Right atrium auricular region (tissue), 2 donors: ENCODE results near the gene RPTOR. TPM values are rescaled to one million over a fixed set of nuclear protein-coding genes. Genes with fewer than 3 reads are reported as not detected.

Experiments used
- DNase-seq: peaks from one replicate; pipeline ENCODE4 v3.0.0-alpha.2; 2019; ENCODE audit warnings: low spot score
- H3K27ac ChIP-seq, 2 donors: fragments of 200-600 bp; sonication (generic); 1 replicate in 1 of 2; 2 replicates in 1 of 2; pipeline ENCODE4 v1.5.1; 2016 to 2019
- H3K27me3 ChIP-seq, 2 donors: fragments of 200-600 bp; sonication (generic); one replicate each; pipeline versions ENCODE4 v1.5.1 to v1.6.0; 2017 to 2019
- H3K36me3 ChIP-seq: fragments of 200-600 bp; sonication (generic); one replicate; pipeline ENCODE4 v1.5.1; 2016
- H3K4me1 ChIP-seq, 2 donors: fragments of 200-600 bp; sonication (generic); one replicate each; pipeline versions ENCODE4 v1.5.1 to v1.6.0; 2017 to 2019
- H3K4me3 ChIP-seq, 2 donors: fragments of 200-600 bp; sonication (generic); 1 replicate in 1 of 2; 2 replicates in 1 of 2; pipeline ENCODE4 v1.5.1; 2017 to 2019; ENCODE audit warnings: mild to moderate bottlenecking in 1 of 2, moderate library complexity in 1 of 2
- H3K9me3 ChIP-seq, 2 donors: fragments of 200-600 bp; sonication (generic); one replicate each; pipeline ENCODE4 v1.5.1; 2019
- total RNA-seq, 2 donors: library from RNA; depleted of rRNA; stranded (reverse); fragments of >200 nt; gene quantifications; one replicate each; pipeline ENCODE4 v1.1.0, GENCODE V29; 2016
- TF ChIP-seq, protein P1 (sequence below), 2 donors: fragments of 200-600 bp; sonication (generic); IDR thresholded peaks; one replicate each; pipeline ENCODE4 v1.5.1; 2019; ENCODE audit warnings: antibody characterized with exemption in 2 of 2

Gene RPTOR
- total RNA-seq, 2 donors from 2014 or later: 19.9 to 22.6 TPM

DNA sequence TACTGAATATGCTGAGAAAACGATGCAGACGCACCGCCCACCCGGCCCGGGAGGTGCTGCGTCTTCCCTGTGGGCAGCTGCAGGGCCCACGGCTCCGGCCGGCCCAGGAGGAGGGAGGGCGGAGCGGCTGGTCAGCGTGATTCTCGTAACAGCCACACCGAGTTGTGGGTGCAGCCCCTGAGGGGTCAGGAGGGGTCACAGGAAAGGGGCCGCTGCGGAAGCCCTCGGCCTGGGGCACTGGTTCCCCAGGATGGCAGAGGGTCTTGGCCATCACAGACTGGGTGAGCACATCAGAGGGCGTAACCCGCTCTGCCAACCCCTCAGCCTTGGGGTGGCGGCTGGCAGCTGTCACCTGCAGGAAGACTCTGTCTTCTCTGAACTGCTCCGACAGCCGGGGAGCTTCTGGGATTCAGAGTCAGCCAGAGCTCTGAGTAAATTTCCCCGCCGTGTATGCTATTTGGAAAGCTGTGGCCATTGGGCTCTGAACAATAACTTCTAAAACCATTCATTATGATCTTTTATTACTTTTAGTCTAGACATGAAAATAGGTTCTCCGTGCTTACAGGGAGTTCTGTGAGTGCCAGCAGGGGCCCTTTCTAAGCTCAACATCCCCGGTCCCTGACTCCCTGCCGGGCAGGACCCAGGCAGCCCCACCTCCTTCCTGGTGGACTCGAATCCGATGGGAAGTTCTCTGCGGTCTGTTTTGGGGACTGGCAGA is 359.6 kb downstream of the RPTOR start:
- no peak for DNase-seq
- no peaks in the 10 kb centered on the region for H3K4me1 ChIP-seq
- H3K4me3 ChIP-seq: no peak overlapping the region
- H3K9me3 ChIP-seq: no peaks in the 10 kb centered on the region
- peaks cover 7% of the 10 kb centered on the region for H3K36me3 ChIP-seq
- H3K27ac ChIP-seq: no peak overlapping the region
- no peaks in the 10 kb centered on the region for H3K27me3 ChIP-seq
- TF ChIP-seq, protein P1, sequence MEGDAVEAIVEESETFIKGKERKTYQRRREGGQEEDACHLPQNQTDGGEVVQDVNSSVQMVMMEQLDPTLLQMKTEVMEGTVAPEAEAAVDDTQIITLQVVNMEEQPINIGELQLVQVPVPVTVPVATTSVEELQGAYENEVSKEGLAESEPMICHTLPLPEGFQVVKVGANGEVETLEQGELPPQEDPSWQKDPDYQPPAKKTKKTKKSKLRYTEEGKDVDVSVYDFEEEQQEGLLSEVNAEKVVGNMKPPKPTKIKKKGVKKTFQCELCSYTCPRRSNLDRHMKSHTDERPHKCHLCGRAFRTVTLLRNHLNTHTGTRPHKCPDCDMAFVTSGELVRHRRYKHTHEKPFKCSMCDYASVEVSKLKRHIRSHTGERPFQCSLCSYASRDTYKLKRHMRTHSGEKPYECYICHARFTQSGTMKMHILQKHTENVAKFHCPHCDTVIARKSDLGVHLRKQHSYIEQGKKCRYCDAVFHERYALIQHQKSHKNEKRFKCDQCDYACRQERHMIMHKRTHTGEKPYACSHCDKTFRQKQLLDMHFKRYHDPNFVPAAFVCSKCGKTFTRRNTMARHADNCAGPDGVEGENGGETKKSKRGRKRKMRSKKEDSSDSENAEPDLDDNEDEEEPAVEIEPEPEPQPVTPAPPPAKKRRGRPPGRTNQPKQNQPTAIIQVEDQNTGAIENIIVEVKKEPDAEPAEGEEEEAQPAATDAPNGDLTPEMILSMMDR (IDR thresholded peaks at IDR 0.05): no peak

- no peak overlapping the region for H3K27ac ChIP-seq
- no peak overlapping the region for H3K4me3 ChIP-seq
- H3K9me3 ChIP-seq: no peaks in the 10 kb centered on the region
- H3K27me3 ChIP-seq: no peaks in the 10 kb centered on the region
- TF ChIP-seq, protein P1 (IDR thresholded peaks at IDR 0.05): no peak
- DNase-seq: no peak
- no peaks in the 10 kb centered on the region for H3K4me1 ChIP-seq
- H3K36me3 ChIP-seq: peaks cover 7% of the 10 kb centered on the region
Measured at GRCh38 chr17:80905586-80906230, 361.1 kb downstream of the RPTOR start.

- Histone ChIP-seq H3K27ac (no peak overlapping the region), H3K4me1 (no peaks in the 10 kb centered on the region), H3K36me3 (peaks cover 7% of the 10 kb centered on the region), H3K9me3 (no peaks in the 10 kb centered on the region), H3K4me3 (no peak overlapping the region), H3K27me3 (no peaks in the 10 kb centered on the region)
- DNase-seq: no peak
- TF ChIP-seq, protein P1 (IDR thresholded peaks at IDR 0.05): no peak
Measured at GRCh38 chr17:80906364-80907259, 362.0 kb downstream of the RPTOR start.

DNA sequence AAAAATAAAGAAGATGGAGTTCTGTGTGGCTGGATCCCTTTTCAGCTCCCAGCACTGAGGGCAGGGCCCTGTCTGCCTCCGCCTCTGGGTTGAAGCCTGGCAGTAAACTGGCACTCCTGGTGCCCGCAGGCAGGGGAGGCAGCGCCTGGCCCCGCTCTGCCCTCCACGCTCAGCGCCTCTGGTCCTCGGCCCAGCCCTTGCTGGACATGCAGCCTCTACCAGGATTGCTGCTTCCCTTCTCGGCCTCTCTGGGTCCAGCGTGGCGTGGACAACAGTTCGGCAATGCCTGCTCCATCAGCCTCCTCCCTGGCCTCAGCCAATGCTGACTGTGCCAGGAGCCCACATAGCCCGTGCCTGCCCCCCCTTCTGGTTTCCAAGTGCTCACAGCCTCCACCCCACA is 362.6 kb downstream of the RPTOR start:
- TF ChIP-seq, protein P1 (IDR thresholded peaks at IDR 0.05): no peak
- no peak for DNase-seq

DNA sequence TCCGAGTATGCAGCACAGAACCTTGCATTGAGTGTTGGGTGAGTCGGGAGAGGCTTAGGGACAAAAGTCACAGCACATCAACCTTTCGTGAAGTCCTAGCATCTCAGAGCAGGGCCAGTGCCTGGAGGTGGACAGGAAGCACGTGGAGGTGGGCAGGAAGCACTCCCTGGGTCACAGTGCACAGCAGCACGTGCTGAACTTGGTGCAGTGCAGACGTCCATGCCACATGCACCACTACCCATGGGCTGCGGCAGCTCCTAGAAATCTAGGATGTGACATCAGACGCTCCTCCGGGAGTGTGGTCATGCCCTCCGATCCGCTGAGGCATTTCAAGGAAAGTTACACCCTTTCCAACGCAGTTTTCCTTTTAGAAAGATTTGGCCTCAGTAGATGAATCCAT is 363.6 kb downstream of the RPTOR start:
- H3K27ac ChIP-seq: no peak overlapping the region
- H3K36me3 ChIP-seq: peaks cover 7% of the 10 kb centered on the region
- no peaks in the 10 kb centered on the region for H3K27me3 ChIP-seq
- H3K4me1 ChIP-seq: no peaks in the 10 kb centered on the region
- no peaks in the 10 kb centered on the region for H3K9me3 ChIP-seq
- no peak for DNase-seq
- TF ChIP-seq, protein P1 (IDR thresholded peaks at IDR 0.05): no peak
- H3K4me3 ChIP-seq: no peak overlapping the region

More for the DNA sequence above, 362.6 kb downstream of the RPTOR start:
- peaks cover 7% of the 10 kb centered on the region for H3K36me3 ChIP-seq
- H3K9me3 ChIP-seq: no peaks in the 10 kb centered on the region
- H3K27ac ChIP-seq: no peak overlapping the region
- H3K4me1 ChIP-seq: no peaks in the 10 kb centered on the region
- H3K4me3 ChIP-seq: no peak overlapping the region
- no peaks in the 10 kb centered on the region for H3K27me3 ChIP-seq
